Measurements from ENCODE around the gene SERPINA1.

GRCh38 chr14:94382716-94383596, 5.4 kb downstream of the SERPINA1 start:
- no peak for TF ChIP-seq CTCF (IDR thresholded peaks at IDR 0.05; ENCODE audit: low read depth, low read length, poor library complexity, severe bottlenecking)
- no peak for TF ChIP-seq EZH2phosphoT487 (IDR thresholded peaks at IDR 0.05; ENCODE audit: borderline replicate concordance, low read length)

Measured in DOHH2 (cell line).